HepG2 (cell line): Measurements from ENCODE around the gene CLN6. TPM values are rescaled to one million over a fixed set of nuclear protein-coding genes. Genes with fewer than 3 reads are reported as not detected.
A peak's percentile ranks its signal among the peaks of the same experiment; 100 is the strongest.

Experiments
- BCL3 ChIP-seq: sonication (generic); formaldehyde crosslinking; IDR thresholded peaks from 2 replicates; pipeline ENCODE4 v1.5.1; 2020; ENCODE audit warnings: mild to moderate bottlenecking, missing genetic modification reagents, moderate library complexity
- CENPX ChIP-seq: sonication (generic); formaldehyde crosslinking; IDR thresholded peaks from 2 replicates; pipeline ENCODE4 v1.9.0; 2021; ENCODE audit warnings: mild to moderate bottlenecking, missing genetic modification reagents, moderate library complexity
- FOXK2 ChIP-seq: fragments of 450-650 bp; IDR thresholded peaks from 2 replicates; pipeline ENCODE4 v1.6.1; 2016
- JDP2 ChIP-seq: sonication (generic); formaldehyde crosslinking; IDR thresholded peaks from 2 replicates; pipeline ENCODE4 v1.8.1; 2022; ENCODE audit warnings: missing genetic modification reagents, borderline replicate concordance
- KDM6A ChIP-seq: IDR thresholded peaks from 2 replicates; pipeline ENCODE4 v1.6.1; 2016; ENCODE audit warnings: low read depth
- LCORL ChIP-seq, 2 experiments: fragments of 450-650 bp in 1 of 2; sonication (generic) in 1 of 2; formaldehyde crosslinking in 1 of 2; IDR thresholded peaks; 2 replicates each; pipeline versions ENCODE4 v1.5.0 to v1.6.1; 2017 to 2020; ENCODE audit warnings: antibody characterized with exemption in 1 of 2, missing genetic modification reagents in 1 of 2
- MED13 ChIP-seq: sonication (generic); formaldehyde crosslinking; IDR thresholded peaks from 2 replicates; pipeline ENCODE4 v1.5.0; 2020; ENCODE audit warnings: missing genetic modification reagents
- MIER3 ChIP-seq: IDR thresholded peaks from 2 replicates; pipeline ENCODE4 v1.6.1; 2016; ENCODE audit warnings: missing compliant biosample characterization, borderline replicate concordance
- NRL ChIP-seq: sonication (generic); formaldehyde crosslinking; IDR thresholded peaks from 2 replicates; pipeline ENCODE4 v1.5.0; 2020; ENCODE audit warnings: missing genetic modification reagents, mild to moderate bottlenecking, moderate library complexity, borderline replicate concordance
- RFXAP ChIP-seq: sonication (generic); formaldehyde crosslinking; IDR thresholded peaks from 2 replicates; pipeline ENCODE4 v1.4.0; 2020; ENCODE audit warnings: missing genetic modification reagents, borderline replicate concordance
- SOX13 ChIP-seq, 3 experiments: fragments of 450-650 bp in 1 of 3; sonication (generic) in 1 of 3; formaldehyde crosslinking in 1 of 3; IDR thresholded peaks in 2 of 3; conservative IDR thresholded peaks in 1 of 3; 2 replicates each; pipeline versions ENCODE4 v1.5.0 to v1.6.1; 2016 to 2020; ENCODE audit warnings: antibody characterized with exemption in 1 of 3, mild to moderate bottlenecking in 1 of 3, missing compliant biosample characterization in 1 of 3, missing genetic modification reagents in 1 of 3, moderate library complexity in 1 of 3
- SP2 ChIP-seq: sonication (generic); formaldehyde crosslinking; IDR thresholded peaks from 2 replicates; pipeline ENCODE4 v1.5.1; 2020; ENCODE audit warnings: mild to moderate bottlenecking, missing genetic modification reagents
- SP4 ChIP-seq: sonication (generic); formaldehyde crosslinking; IDR thresholded peaks from 2 replicates; pipeline ENCODE4 v1.8.1; 2023; ENCODE audit warnings: mild to moderate bottlenecking, missing genetic modification reagents
- TEAD2 ChIP-seq: sonication (generic); formaldehyde crosslinking; IDR thresholded peaks from 2 replicates; pipeline ENCODE4 v1.9.0; 2021; ENCODE audit warnings: missing genetic modification reagents
- ZFX ChIP-seq: sonication (generic); formaldehyde crosslinking; IDR thresholded peaks from 2 replicates; pipeline ENCODE4 v1.4.0; 2020; ENCODE audit warnings: mild to moderate bottlenecking, low read depth, missing genetic modification reagents, moderate library complexity
- ZMAT3 ChIP-seq: sonication (generic); formaldehyde crosslinking; conservative IDR thresholded peaks from 2 replicates; pipeline ENCODE4 v1.7.0; 2021; ENCODE audit warnings: missing genetic modification reagents
- ZNF224 ChIP-seq: sonication (generic); formaldehyde crosslinking; IDR thresholded peaks from 2 replicates; pipeline ENCODE4 v1.5.0; 2020; ENCODE audit warnings: mild to moderate bottlenecking, missing genetic modification reagents
- ZNF282 ChIP-seq: fragments of 450-650 bp; IDR thresholded peaks from 2 replicates; pipeline ENCODE4 v1.6.1; 2018; ENCODE audit not compliant: partially characterized antibody
- ZNF414 ChIP-seq: sonication (generic); formaldehyde crosslinking; IDR thresholded peaks from 2 replicates; pipeline ENCODE4 v1.5.0; 2020; ENCODE audit warnings: missing genetic modification reagents
- ZNF782 ChIP-seq: sonication (generic); formaldehyde crosslinking; IDR thresholded peaks from 2 replicates; pipeline ENCODE4 v1.4.0; 2020; ENCODE audit warnings: missing genetic modification reagents, mild to moderate bottlenecking, borderline replicate concordance
- ZSCAN20 ChIP-seq: sonication (generic); formaldehyde crosslinking; IDR thresholded peaks from 2 replicates; pipeline ENCODE4 v1.4.0; 2020; ENCODE audit warnings: missing genetic modification reagents, mild to moderate bottlenecking, borderline replicate concordance
- polyA plus RNA-seq, 8 experiments: library from polyadenylated mRNA; depleted of rRNA in 3 of 8; stranded (reverse) in 7 of 8; unstranded in 1 of 8; fragments of >200 nt; fragmentation: Illumina TruSeq in 4 of 8; extraction: Trizol in 4 of 8; gene quantifications; 2 replicates each; pipeline versions ENCODE4 v1.2.1 to v1.2.3, GENCODE V29; 2011 to 2016; ENCODE audit warnings: low read depth in 4 of 8, missing spikeins in 1 of 8, mixed read lengths in 1 of 8; ENCODE audit not compliant: insufficient read depth in 1 of 8
- total RNA-seq, 5 experiments: library from RNA; depleted of rRNA; stranded (reverse); fragments of >200 nt; fragmentation: Illumina TruSeq; extraction: Trizol; gene quantifications; 2 replicates each; pipeline ENCODE4 v1.2.3, GENCODE V29; 2016; ENCODE audit warnings: low read depth in 1 of 5
- TF ChIP-seq, protein P1 (sequence below): sonication (generic); formaldehyde crosslinking; IDR thresholded peaks from 2 replicates; pipeline ENCODE4 v1.5.1; 2020; ENCODE audit warnings: missing genetic modification reagents, mild to moderate bottlenecking, borderline replicate concordance
- TF ChIP-seq, protein P2 (sequence below): sonication (generic); formaldehyde crosslinking; IDR thresholded peaks from 2 replicates; pipeline ENCODE4 v1.9.0; 2021; ENCODE audit warnings: missing genetic modification reagents, borderline replicate concordance

CLN6 gene
- total and polyA plus RNA-seq, 2 of the 13 experiments (the other 11 are each of a cell fraction or from before 2014, with no cell fraction given), result 24.9 to 27.1 TPM

- TF ChIP-seq ZNF782 (CRISPR knock-in tag) (no peak), SP4 (CRISPR knock-in tag) (no peak), ZNF414 (CRISPR knock-in tag) (no peak; the same call in 1 of the 2 replicates), ZMAT3 (CRISPR knock-in tag) (no peak), FOXK2 (no peak), RFXAP (no peak), MED13 (CRISPR knock-in tag) (no peak), NRL (CRISPR knock-in tag) (peak; percentile 68), ZNF282 (no peak), BCL3 (CRISPR knock-in tag) (no peak), SOX13 (IDR thresholded peaks at IDR 0.05) (no peak), SOX13 (CRISPR knock-in tag; conservative IDR thresholded peaks at IDR 0.05 in 1 of 2, IDR thresholded peaks at IDR 0.05 in 1 of 2) (peak in 1 of 2 experiments; percentile 37; a peak in 1 of 4 replicates), KDM6A (CRISPR knock-in tag) (no peak), CENPX (CRISPR knock-in tag) (no peak), SP2 (CRISPR knock-in tag) (no peak), TEAD2 (CRISPR knock-in tag) (no peak), JDP2 (CRISPR knock-in tag) (no peak), ZSCAN20 (CRISPR knock-in tag) (no peak), ZFX (CRISPR knock-in tag) (peak; percentile 54; the same call in 1 of the 2 replicates), MIER3 (peak; percentile 54; the same call in 1 of the 2 replicates), ZNF224 (CRISPR knock-in tag) (no peak), LCORL (IDR thresholded peaks at IDR 0.05) (no peak), LCORL (CRISPR knock-in tag; IDR thresholded peaks at IDR 0.05) (no peak)
- TF ChIP-seq, protein P1, sequence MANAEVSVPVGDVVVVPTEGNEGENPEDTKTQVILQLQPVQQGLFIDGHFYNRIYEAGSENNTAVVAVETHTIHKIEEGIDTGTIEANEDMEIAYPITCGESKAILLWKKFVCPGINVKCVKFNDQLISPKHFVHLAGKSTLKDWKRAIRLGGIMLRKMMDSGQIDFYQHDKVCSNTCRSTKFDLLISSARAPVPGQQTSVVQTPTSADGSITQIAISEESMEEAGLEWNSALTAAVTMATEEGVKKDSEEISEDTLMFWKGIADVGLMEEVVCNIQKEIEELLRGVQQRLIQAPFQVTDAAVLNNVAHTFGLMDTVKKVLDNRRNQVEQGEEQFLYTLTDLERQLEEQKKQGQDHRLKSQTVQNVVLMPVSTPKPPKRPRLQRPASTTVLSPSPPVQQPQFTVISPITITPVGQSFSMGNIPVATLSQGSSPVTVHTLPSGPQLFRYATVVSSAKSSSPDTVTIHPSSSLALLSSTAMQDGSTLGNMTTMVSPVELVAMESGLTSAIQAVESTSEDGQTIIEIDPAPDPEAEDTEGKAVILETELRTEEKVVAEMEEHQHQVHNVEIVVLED, result peak; percentile 22; the same call in 1 of the 2 replicates
- TF ChIP-seq, protein P2, sequence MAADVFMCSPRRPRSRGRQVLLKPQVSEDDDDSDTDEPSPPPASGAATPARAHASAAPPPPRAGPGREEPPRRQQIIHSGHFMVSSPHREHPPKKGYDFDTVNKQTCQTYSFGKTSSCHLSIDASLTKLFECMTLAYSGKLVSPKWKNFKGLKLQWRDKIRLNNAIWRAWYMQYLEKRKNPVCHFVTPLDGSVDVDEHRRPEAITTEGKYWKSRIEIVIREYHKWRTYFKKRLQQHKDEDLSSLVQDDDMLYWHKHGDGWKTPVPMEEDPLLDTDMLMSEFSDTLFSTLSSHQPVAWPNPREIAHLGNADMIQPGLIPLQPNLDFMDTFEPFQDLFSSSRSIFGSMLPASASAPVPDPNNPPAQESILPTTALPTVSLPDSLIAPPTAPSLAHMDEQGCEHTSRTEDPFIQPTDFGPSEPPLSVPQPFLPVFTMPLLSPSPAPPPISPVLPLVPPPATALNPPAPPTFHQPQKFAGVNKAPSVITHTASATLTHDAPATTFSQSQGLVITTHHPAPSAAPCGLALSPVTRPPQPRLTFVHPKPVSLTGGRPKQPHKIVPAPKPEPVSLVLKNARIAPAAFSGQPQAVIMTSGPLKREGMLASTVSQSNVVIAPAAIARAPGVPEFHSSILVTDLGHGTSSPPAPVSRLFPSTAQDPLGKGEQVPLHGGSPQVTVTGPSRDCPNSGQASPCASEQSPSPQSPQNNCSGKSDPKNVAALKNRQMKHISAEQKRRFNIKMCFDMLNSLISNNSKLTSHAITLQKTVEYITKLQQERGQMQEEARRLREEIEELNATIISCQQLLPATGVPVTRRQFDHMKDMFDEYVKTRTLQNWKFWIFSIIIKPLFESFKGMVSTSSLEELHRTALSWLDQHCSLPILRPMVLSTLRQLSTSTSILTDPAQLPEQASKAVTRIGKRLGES (CRISPR knock-in tag), result no peak
Observed at GRCh38 chr15:68256675-68257450, 27.3 kb upstream of the CLN6 start (continued).
